Fibroblast of lung (primary cell): ENCODE results near the gene KLHL12.

ENCODE experiments used
- CTCF ChIP-seq, 2 donors: IDR thresholded peaks in 1 of 2; conservative IDR thresholded peaks in 1 of 2; 1 replicate in 1 of 2; 2 replicates in 1 of 2; pipeline ENCODE4 v1.5.1; 2011 to 2012; ENCODE audit warnings: low read length in 2 of 2, control low read depth in 1 of 2, inconsistent platforms in 1 of 2, low read depth in 1 of 2, mild to moderate bottlenecking in 1 of 2
- EZH2 ChIP-seq: IDR thresholded peaks from 2 replicates; pipeline ENCODE4 v1.5.1; 2012; ENCODE audit warnings: low read length, control low read depth, mild to moderate bottlenecking; ENCODE audit errors: missing control alignments

- TF ChIP-seq CTCF (conservative IDR thresholded peaks at IDR 0.05 in 1 of 2, IDR thresholded peaks at IDR 0.05 in 1 of 2; ENCODE audit: low read depth in 1 of 2, low read length in 2 of 2) (no peak), EZH2 (no peak)
Measured at GRCh38 chr1:202974856-202975255, 47.8 kb upstream of the KLHL12 start.
